HG03175 (cell line): ENCODE results near the gene TMEM185B.
A peak's percentile ranks its signal among the peaks of the same experiment; 100 is the strongest.
"Not testable (repeated sequence)": the region's sequence is repeated elsewhere in the genome, so short reads cannot be mapped to it uniquely, and the experiment has no call there.

Experiments
- ATAC-seq: cut with Tn5 transposase; IDR thresholded peaks from one replicate; pipeline ENCODE4 v1.9.1; 2021; ENCODE audit warnings: mild to moderate bottlenecking, moderate library complexity; ENCODE audit not compliant: unreplicated experiment

Gene TMEM185B

GRCh38 chr2:120235158-120235557 is 12.0 kb upstream of the TMEM185B start:
- ATAC-seq, result not testable (repeated sequence)

DNA sequence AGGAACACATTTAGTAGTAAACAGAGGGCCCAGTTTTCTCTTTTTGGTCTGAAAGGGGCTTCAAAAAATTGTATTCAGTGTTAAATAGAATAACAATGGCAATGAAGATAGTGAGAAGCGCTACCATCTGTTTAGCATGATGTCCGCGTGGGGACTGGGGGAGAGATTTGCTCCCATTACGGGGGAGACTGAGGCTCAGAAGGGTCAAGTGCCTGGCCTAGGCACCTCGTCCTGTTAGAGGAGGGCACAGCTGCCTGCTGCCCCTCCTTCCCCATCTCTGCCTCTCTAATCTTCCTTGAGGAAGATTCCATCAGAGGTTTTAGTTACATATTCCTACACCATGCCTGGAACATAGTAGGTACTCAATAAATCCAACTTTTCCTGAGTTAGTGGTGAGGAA is 10.1 kb upstream of the TMEM185B start:
- no peak for ATAC-seq

DNA sequence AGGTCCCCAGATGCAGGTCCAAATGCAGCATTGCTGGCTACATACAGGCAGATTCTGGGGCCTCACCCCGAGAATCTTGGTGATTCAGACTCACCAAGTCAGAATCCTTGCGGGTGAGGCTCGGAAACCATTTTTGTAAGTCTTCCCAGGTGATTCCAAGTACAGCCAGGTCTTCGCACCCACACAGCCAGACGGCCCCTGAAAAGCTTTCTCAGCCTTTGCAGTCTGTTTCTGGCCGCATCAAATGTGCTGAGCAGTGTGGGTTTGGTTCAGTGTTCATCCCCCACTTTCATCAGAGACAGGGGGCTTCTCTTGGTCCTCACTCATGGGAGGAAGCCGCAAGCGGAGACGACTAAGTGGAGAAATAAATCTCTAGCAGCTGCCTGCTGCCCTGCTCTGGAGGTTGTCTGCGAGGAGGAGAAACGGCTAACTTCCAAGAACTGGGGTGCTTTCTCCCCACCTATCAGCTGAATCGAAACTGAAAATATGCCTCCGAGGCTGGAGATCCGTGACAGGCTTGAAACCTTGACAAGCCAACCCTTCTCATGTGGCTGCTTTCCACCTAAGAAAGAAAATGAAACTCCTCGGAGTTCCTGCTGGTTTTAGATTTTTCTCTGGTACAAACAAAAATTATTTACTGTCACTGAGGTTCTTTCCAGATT is 8.9 kb upstream of the TMEM185B start:
- peak; percentile 89 for ATAC-seq

DNA sequence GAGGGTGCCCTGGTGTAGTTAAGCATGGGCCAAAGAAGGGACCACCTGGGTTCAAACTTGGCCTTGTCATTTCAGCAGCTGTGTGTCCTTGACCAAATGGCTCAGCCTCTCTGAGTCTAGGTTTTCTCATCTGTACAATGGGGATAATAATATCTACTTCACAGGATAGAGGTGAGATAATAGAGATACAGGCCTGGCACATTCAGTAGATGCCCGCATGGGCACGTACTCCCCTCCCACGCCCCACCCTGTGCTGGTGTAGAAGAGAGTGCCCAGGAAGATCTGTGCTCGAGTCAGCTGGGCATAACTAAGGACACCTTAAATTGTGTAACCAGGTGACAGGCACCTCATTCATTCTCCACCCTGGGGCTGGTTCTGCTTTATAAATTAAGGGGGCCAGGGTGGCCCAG is 8.4 kb upstream of the TMEM185B start:
- peak; percentile 27 for ATAC-seq

DNA sequence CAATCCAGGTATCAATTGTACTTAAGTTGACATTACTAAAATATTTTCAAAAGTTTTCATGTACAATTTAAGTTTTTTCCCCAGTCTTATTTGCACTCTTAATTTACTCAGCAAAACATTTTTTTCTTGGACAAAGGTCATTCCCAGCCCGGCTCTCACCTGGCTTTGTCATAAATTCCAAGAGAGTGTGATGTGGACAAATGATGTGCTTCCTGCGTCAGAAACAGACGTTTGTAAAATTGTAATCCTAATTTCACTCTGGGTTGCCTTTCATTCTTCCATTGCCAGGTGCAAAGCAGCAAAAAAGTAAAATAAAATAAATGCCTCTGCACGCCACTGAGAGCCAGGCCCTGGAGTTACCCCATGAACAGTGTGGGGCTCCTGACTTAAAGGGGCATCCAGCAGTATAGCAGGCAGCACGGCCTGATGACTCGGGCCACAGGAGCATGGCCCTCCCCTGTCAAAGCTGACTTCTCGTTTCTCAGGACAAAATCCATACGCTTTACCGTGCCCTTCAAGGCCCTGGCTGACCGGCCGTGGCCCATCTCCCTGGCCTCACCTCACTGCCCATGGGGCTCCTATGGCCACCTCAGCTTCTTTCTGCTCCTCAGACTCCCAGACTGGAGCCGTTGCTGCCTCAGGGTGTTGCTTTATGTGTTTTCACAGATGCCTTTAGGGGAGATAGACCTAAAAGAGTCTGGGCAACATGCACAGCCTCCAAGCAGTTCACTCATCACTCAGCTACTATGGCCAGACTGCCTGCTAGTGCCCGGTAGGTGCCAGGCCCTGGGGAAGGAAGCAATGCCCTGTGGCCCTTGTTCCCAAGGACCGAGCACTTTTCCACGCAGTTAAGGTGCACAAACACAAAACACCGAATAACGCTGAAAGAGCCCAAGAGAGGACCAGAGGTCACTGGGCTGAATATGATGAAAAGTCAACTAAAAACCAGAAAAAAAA is 7.6 kb upstream of the TMEM185B start:
- peak; percentile 22 for ATAC-seq

- no peak for ATAC-seq
These were observed 6.1 kb upstream of the TMEM185B start for GRCh38 chr2:120229341-120229740.

GRCh38 chr2:120228503-120228902 is 5.3 kb upstream of the TMEM185B start:
- ATAC-seq, result no peak

DNA sequence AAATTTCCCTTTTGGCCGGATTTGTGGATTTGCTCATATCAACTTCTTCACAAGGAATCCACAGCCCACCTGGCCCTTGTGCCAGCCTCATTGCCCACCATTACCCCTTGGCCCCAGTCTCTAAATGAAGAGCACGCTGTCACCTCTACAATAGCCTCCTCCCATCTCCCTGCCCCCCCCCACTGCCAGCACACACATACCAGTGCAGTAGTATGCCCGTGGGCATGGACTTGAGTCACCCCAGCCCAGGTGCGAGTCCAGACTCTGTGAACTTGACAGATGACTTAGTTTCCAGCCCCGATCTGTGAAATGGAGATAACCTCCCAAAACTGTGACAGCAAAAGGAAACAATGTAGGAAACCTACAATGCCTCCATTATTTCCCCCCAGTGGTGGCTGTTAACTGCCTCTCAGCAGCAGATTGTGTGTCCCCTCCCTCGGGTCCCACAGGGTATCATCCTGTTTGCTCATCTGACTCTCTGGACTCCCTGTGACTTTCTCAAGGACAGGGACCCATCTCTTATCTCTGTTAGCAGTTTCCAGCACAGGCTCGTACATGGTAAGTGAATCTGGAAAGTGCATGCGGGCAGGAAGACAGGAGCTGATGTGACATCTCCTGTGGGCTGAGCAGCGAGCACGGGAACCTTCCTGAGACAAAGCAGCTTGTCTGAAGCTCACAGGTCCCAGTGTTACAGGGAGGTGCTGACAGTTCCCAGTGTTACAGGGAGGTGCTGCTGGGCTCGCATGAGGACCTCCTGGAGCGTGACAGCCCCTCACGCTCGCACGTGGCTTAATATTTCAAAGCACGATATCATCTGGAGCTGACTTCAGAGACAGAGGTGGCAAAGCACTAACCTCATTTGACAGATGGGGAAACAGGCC is 4.2 kb upstream of the TMEM185B start:
- no peak for ATAC-seq

GRCh38 chr2:120226316-120226715 is 3.1 kb upstream of the TMEM185B start:
- ATAC-seq, result no peak

DNA sequence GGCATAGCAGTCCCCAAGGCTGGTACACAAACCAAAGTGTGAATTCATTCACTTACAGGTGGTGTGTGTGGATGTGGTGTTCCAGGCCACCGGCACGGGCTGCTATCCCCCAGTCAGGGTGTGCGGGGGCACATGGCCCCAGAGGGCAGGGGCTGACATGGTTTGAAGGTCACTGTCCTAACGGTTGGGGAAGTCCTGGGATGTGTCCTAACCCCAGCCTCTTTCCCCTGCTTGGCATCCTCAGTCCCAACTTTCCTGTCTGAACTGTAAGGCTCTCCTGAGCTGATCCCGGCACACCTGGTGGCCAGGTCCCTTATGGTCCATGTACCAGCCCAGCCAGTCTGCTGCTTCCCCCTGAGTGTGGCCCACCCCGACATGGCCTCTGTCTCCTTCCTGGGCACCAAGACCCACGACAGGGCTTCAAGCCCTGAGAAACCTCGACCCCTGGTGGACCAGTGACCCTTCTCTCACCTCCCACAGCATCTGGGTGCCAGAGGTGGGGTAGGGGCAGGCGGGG is 2.4 kb upstream of the TMEM185B start:
- no peak for ATAC-seq

DNA sequence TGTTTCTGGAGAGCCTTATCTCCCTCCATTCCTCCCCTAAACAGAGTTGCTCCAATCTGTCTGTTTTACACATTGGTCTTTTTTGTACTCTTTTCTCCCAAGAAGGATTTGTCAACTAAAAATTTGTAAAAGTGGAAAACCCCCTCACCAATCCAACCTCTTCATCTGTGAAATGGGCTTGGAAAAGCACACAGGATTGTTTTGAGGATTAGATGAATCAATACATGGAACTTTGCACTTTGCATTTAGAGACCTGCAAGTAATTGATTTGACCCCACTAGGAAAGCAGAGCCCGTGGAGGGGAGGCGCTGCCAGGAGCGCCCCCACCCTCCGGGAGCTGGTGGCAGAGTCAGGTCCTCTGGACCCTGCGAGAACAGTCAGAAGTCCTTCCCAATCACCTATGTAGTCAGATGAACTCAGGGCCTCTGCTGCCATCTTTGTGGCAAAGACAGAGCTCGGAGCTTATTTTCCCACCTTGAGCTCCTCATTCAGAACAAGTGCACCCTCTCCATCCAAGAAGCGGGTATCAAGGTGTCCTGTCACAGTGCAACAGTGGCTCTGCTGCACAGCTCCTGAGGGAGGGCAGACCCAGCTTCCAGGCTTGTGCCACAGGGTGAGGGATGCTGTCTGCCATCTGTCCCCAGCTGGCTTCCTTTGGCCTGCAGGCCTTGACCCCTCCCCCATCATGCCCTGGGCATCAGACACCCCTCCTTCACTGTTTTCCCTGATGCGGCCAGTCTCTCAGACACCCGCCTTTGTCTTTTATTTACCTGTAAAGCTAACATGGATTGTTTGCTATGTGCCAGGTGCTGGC is 1.7 kb upstream of the TMEM185B start:
- no peak for ATAC-seq

DNA sequence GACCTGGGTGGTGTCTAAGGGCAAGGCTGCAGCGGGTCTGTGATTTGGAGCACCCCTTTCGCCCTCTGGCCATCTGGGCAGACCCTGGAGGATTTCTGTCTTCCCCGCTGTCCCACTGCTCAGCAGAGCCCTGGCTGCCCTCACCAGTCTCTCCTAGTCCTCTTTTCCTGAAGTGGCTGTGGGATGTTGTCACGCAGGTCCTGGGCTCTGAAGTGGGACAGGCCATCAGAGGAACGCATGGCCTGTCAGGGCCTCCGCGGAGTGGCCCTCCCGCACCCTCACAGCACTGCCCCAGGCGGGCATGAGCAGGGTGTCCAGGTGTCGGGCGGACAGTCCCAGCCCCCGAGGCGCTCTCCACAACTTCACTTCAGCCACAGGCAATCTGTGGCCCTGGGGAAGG is 1.1 kb upstream of the TMEM185B start:
- ATAC-seq, result no peak

- ATAC-seq, result no peak
These were observed 790 bp downstream of the TMEM185B start for GRCh38 chr2:120222186-120223033.

- ATAC-seq, result no peak
These were observed 1.6 kb downstream of the TMEM185B start for GRCh38 chr2:120221616-120222015.

- ATAC-seq, result no peak
These were observed 2.4 kb downstream of the TMEM185B start for GRCh38 chr2:120220756-120221155.

- no peak for ATAC-seq
These were observed 3.4 kb downstream of the TMEM185B start for GRCh38 chr2:120219766-120220165.

GRCh38 chr2:120219291-120219690 is 3.9 kb downstream of the TMEM185B start:
- ATAC-seq, result no peak

GRCh38 chr2:120218181-120218580 is 5.0 kb downstream of the TMEM185B start:
- no peak for ATAC-seq

GRCh38 chr2:120210270-120210693 is 12.9 kb downstream of the TMEM185B start:
- ATAC-seq, result no peak
